C4-2B (cell line): ENCODE results near the gene CALHM1.

Source experiments
- H3K27ac ChIP-seq: fragments of 450-650 bp; 2 replicates; pipeline ENCODE4 v1.5.1; 2017
- ZFX ChIP-seq: fragments of 450-650 bp; IDR thresholded peaks from 2 replicates; pipeline ENCODE4 v1.6.1; 2017
- TF ChIP-seq, protein P1 (sequence below): fragments of 450-650 bp; conservative IDR thresholded peaks from 2 replicates; pipeline ENCODE4 v1.5.1; 2017; ENCODE audit warnings: mild to moderate bottlenecking

The CALHM1 gene

GRCh38 chr10:103480521-103480920, 21.8 kb upstream of the CALHM1 start:
- no peak overlapping the region for H3K27ac ChIP-seq
- TF ChIP-seq ZFX: no peak
- TF ChIP-seq, protein P1, sequence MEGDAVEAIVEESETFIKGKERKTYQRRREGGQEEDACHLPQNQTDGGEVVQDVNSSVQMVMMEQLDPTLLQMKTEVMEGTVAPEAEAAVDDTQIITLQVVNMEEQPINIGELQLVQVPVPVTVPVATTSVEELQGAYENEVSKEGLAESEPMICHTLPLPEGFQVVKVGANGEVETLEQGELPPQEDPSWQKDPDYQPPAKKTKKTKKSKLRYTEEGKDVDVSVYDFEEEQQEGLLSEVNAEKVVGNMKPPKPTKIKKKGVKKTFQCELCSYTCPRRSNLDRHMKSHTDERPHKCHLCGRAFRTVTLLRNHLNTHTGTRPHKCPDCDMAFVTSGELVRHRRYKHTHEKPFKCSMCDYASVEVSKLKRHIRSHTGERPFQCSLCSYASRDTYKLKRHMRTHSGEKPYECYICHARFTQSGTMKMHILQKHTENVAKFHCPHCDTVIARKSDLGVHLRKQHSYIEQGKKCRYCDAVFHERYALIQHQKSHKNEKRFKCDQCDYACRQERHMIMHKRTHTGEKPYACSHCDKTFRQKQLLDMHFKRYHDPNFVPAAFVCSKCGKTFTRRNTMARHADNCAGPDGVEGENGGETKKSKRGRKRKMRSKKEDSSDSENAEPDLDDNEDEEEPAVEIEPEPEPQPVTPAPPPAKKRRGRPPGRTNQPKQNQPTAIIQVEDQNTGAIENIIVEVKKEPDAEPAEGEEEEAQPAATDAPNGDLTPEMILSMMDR: no peak

DNA sequence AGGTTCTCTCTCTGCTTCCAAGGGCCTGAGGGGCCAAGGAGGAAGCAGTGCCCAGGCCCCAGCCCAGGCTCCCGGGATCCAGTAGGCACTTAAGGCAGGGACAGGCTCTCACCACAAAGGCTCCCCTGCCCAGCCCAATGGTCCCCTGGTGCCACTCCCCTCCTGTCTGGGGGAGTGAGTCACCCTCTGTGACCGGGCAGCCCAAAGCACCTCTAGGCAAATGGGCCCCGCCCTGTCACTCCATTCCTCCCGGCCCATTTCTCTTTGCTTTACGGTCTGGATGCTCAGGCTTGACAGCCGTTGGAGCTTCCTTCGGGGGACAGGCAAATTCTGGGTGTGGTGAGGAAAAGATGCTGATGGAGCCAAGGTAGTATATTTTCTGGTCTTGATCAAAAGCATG, 20.4 kb upstream of the CALHM1 start, which contains the start of gene CALHM3:
Gene CALHM3, minus strand, starts transcription at position 106 of the 400 bp plus-strand sequence. CDS start 208 bp downstream, outside the sequence.
- no peak for TF ChIP-seq ZFX
- TF ChIP-seq, protein P1: no peak
- H3K27ac ChIP-seq: no peak within 1 kb of the TSS

- TF ChIP-seq ZFX: no peak
- TF ChIP-seq, protein P1: no peak
- H3K27ac ChIP-seq: no peak overlapping the region
Measured at GRCh38 chr10:103478671-103479070, 20.0 kb upstream of the CALHM1 start.

DNA sequence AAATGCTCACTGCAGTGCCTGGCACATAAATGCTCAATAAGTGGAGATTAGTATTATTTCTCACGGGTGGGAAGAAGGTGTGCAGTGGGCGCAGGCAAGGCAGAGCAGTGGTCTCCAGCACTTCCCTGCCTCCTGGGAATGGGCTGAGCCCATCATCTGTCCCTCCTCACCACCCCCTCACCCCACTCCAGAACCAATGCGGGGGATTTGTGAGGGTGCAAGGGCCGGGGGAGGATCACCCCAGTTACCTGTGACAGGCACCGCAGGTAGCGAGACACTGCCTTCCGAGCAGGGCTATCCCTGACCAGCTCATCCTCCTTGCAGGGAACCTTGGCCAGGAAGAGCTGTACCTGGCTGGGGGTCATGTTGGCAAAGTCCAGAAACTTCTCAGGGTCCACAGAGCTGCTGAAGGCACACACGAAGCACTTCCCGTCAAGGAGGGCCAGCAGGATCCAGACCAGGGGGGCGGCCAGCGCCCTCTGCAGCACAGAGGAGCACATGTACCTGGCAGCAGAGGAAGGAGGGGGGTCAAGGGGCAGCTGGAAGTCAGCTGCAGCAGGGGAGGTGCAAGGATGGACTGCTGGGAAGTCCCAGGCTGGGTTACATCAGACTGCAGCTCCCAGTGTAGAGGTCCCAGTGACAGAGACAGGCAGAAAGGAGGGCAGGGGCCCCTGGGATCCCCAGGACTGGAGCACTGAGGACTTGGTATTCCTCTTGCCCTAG, 17.5 kb upstream of the CALHM1 start:
- TF ChIP-seq, protein P1: no peak
- no peak for TF ChIP-seq ZFX
- H3K27ac ChIP-seq: no peak overlapping the region

DNA sequence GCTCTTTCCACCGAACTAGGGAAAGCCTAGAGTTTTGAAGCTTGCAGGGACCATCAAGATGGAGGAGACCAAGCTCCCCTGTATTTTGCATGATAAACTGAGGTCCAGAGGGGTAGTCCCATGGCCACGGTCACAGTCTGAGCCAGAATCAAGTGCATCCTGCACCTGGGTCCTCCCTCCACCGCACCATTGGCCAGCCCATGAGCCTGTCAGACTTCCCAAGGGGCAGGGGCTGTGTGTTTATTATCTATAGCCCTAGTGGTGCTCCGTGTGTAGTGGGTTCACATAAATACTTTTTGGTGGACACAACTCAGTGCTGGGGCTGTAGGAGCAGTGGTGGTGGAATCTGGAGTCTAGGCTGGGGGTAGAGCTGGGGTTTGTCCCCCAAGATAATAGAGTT, 16.7 kb upstream of the CALHM1 start:
- H3K27ac ChIP-seq: no peak overlapping the region
- TF ChIP-seq ZFX: no peak
- TF ChIP-seq, protein P1: no peak

- TF ChIP-seq, protein P1: no peak
- no peak for TF ChIP-seq ZFX
Measured at GRCh38 chr10:103474077-103474476, 15.4 kb upstream of the CALHM1 start.

GRCh38 chr10:103473261-103473671, 14.6 kb upstream of the CALHM1 start:
- TF ChIP-seq, protein P1: no peak
- TF ChIP-seq ZFX: no peak
- no peak overlapping the region for H3K27ac ChIP-seq

More at GRCh38 chr10:103474077-103474476, 15.4 kb upstream of the CALHM1 start:
- H3K27ac ChIP-seq: no peak overlapping the region
